Posterior cingulate gyrus (tissue), 11 donors: ENCODE measurements around the gene SLC22A17.

Experiments
- DNase-seq, 10 donors: peaks; one replicate each; pipeline versions ENCODE4 v3.0.0 to v3.0.0-alpha.2; 2020 to 2021; ENCODE audit warnings: mixed read lengths in 3 of 10
- intact Hi-C: fragments of 100-400 bp; cut with DNase I; formaldehyde crosslinking; loops from one replicate; pipeline ENCODE4 v1.15.1; 2023

Gene SLC22A17

GRCh38 chr14:23365732-23366425 is 13.2 kb upstream of the SLC22A17 start:
- intact Hi-C loops, result loop anchor here (1.0 kb wide), 1 partner anchor 10 kb away; no protein-coding TSS in a partner anchor
- DNase-seq, result peak in 5 of 10 donors; percentile 33 to 89 (median 54)

- intact Hi-C loops, result no loop called here
- DNase-seq, result peak in 4 of 10 donors; percentile 76 to 91 (median 78)
These were observed 12.5 kb upstream of the SLC22A17 start, which contains the start of gene EFS for GRCh38 chr14:23365036-23365731. EFS (minus strand) TSS chr14:23365172; CDS start chr14:23365025, 147 bp downstream.

- peak in 9 of 10 donors; percentile 38 to 95 (median 74) for DNase-seq
- intact Hi-C loops, result loop anchor here (5.0 kb wide), 1 partner anchor 37 kb away; no protein-coding TSS in a partner anchor
These were observed 11.7 kb upstream of the SLC22A17 start for GRCh38 chr14:23364164-23365035.

DNA sequence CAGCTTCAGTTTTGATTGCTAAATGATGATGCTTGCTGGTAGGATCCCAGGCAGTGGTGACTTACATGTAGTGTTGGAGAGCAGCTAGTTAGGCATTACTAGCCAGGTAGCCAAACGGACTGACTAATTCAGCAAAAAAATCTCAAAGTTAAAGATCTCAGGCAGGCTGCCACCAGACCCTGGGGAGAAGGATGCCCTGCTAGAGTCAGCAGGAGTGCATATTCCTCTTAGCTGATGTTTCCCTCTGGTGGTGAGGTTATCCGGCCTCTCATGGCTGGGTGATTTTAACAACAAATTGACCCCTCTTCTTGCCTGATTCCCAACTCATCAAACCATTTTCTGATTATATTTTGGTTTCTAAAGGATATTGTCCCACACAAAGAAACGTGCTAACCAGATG is 9.5 kb upstream of the SLC22A17 start:
- DNase-seq, result no peak
- intact Hi-C loops, result loop anchor here (5.0 kb wide), 1 partner anchor 35 kb away; no protein-coding TSS in a partner anchor

- intact Hi-C loops, result loop anchor here (2.0 to 5.0 kb wide), 2 partner anchors 17 to 34 kb away; no protein-coding TSS in a partner anchor
- no peak for DNase-seq
These were observed 9.1 kb upstream of the SLC22A17 start for GRCh38 chr14:23361763-23362162.

GRCh38 chr14:23361320-23361719 is 8.6 kb upstream of the SLC22A17 start:
- intact Hi-C loops, result loop anchor here (2.0 to 5.0 kb wide), 2 partner anchors 17 to 34 kb away; no protein-coding TSS in a partner anchor

GRCh38 chr14:23360496-23360895 is 7.8 kb upstream of the SLC22A17 start:
- intact Hi-C loops, result loop anchor here (2.0 to 5.0 kb wide), 2 partner anchors 18 to 33 kb away; no protein-coding TSS in a partner anchor
- DNase-seq, result peak in 9 of 10 donors; percentile 49 to 97 (median 77)

More at GRCh38 chr14:23361320-23361719, 8.6 kb upstream of the SLC22A17 start:
- DNase-seq, result peak in 2 of 10 donors; percentile 47 to 85

- intact Hi-C loops, result loop anchor here (2.0 to 5.0 kb wide), 2 partner anchors 19 to 33 kb away; no protein-coding TSS in a partner anchor
- no peak for DNase-seq
These were observed 7.2 kb upstream of the SLC22A17 start for GRCh38 chr14:23359722-23360447.

DNA sequence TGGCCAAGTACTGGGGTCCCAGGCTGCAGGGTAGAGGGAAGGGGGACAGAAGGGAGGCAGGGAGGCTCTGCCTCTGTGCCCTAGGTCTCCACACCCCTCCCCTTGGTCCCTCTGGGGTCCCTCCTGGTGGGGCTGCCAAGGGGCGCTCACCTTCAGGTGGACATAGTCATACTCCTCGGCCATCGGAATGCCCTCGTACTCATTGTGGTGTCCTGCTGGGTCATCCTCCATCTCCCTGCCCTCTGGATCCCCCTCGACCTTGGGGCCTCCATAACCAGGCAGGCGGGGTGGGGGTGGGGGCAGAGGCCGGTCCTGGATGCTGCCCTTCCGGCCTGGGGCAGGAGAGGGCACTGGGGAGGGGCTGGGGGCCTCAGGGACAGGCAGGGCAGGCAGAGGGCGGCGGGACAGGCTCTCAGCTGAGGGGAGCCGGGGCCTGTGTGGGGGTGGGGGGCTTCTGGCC is 6.5 kb upstream of the SLC22A17 start:
- no peak for DNase-seq
- intact Hi-C loops, result no loop called here

DNA sequence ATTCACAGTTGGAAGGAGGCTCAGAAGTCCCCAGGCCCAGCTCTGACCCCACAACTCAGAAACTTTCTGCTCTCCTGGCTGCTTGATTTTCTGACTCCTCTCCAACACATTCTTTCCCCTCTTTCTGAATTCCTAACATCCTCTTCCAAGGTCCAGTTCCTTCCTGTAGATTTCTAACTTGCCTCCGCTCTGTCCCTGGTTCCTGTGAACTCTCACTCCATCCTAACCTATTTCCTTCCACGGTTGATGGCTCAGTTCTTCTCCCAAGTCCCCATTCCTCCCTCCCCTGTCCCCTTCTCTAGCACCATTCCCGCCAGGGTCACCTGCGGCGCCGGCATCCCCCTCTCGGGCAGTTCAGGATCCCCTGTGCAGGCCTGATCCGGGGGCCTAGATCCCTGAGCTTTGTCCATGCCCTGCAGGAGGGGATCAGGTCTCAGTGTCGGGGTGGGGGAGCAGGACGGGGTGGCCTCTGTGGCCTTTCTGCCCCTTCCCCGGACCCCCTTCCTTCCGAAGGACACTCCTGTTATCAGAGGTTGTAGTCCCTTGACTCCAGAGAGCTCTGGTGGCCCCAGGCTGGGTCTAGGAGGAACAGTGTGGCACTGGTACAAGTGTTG is 6.0 kb upstream of the SLC22A17 start:
- intact Hi-C loops, result no loop called here
- DNase-seq, result peak in 1 of 10 donors; percentile 79

DNA sequence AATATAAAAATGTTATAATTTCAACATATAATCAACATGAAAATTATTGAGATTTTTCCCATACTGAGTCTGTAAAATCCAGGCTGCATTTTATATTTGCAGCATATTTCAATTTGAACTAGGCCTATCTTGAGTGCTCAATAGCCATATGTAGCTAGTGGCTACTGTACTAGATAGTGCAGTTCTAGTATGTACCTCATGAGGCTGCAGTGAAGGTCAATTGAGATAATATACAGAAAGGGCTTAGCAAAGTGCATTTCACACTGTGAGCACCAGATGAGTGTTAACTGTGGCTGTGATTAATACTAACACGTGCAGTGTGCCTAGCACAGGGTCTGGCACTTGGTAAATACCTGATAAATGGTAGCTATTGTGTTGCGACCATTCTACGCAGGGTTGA is 5.4 kb upstream of the SLC22A17 start:
- no peak for DNase-seq
- intact Hi-C loops, result no loop called here

DNA sequence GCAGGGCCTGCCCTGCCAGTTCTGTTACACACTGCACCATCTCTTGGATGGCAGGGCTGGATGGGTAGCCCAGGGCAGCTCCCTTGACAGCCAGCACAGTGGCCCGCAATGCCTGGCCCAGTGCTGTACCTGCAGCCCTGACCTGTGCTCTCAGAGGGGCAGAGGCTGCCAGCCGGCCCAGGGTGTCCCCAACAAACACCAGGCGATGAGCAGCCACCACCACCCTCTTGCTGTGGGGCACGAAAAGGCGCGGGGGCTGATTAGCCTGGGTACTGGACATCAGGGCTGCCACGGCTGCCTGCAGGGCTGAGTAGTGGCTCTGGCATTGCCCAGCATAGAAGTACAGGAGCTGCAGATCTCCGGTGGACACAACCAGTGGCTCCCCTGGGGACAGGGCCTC is 4.6 kb upstream of the SLC22A17 start:
- intact Hi-C loops, result no loop called here
- no peak for DNase-seq

DNA sequence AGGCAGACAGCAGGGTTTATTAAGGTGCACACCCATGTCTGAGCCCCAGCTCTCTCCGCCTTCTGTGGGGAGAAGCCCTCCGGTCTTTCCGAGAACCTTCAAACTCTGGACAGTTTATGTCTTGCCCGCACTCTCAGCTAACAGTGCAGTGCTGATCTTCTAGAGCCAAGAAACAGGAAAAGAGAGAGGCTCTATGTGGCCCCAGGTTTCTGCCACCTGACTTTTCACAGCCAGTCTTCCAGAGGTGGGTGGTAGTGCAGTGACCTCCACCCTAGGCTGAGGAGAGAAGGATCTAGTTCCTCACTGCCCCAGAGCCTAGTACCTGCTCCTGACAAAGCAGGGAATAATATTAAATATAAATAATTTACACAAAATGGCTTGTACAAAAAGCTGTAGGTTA is 4.0 kb upstream of the SLC22A17 start:
- DNase-seq, result no peak
- intact Hi-C loops, result no loop called here

- DNase-seq, result no peak
- intact Hi-C loops, result no loop called here
These were observed 3.3 kb upstream of the SLC22A17 start for GRCh38 chr14:23355871-23356435.

- intact Hi-C loops, result loop anchor here (5.0 kb wide), 1 partner anchor 112 kb away; the partner anchor contains the start of gene NGDN
- DNase-seq, result no peak
These were observed 2.3 kb upstream of the SLC22A17 start for GRCh38 chr14:23354990-23355389.

- intact Hi-C loops, result loop anchor here (5.0 kb wide), 1 partner anchor 114 kb away; the partner anchor contains the start of gene NGDN
- no peak for DNase-seq
These were observed 720 bp upstream of the SLC22A17 start for GRCh38 chr14:23353433-23353780.

DNA sequence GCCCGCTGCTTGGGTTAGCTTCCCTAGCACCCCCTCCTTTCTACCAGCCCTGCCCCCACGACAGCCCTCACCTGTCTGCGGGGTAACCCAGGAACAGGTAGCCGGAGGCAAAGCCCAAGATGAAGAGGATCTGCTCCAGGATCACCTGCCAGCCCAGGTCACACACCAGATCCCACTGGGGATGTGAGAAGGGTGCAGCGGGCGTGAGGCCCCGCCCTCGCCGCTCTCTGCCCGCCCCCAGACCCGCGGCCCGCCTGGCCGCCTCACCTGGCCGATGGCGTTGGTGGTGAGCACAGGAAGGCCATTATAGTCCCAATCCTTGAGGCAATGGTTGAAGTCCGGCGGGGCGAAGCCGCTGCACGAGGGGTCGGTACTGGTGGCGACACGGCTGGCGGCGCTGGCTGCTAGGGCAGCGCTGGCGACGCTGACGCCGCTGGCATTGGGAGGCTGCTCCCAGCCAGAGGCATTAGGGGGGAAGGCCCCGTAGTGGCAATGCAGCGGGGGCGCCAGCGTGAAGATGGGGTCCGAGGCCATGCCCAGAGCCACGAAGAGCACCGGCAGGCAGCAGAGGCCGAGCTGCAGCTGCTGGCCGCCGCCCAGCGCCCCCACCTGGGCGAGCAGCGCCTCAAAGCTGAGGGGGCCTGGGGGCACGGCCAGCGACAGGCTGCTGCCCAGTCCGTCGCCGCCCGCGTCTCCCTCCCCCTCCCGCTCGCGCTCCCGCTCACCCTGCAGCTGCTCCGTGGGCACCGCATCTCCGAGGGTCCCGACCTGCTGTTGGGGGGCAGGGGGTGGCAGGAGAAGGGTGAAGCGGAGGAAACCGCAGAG is 794 bp downstream of the SLC22A17 start:
- peak in 4 of 10 donors; percentile 33 to 92 (median 66) for DNase-seq
- intact Hi-C loops, result loop anchor here (5.0 kb wide), 1 partner anchor 115 kb away; the partner anchor contains the start of gene NGDN
